Gastrocnemius medialis (tissue), 4 donors: ENCODE results near the gene SPOUT1.

Experiments
- POLR2A ChIP-seq, 2 donors: fragments of 450-650 bp; IDR thresholded peaks; one replicate each; pipeline ENCODE4 v1.6.1; 2017; ENCODE audit warnings: antibody characterized with exemption in 2 of 2, mild to moderate bottlenecking in 2 of 2, moderate library complexity in 2 of 2
- TF ChIP-seq, protein P1 (sequence below), 5 experiments: fragments of 450-650 bp in 3 of 5; fragments of 200-600 bp in 2 of 5; sonication (generic) in 2 of 5; IDR thresholded peaks in 4 of 5; conservative IDR thresholded peaks in 1 of 5; 1 replicate in 4 of 5; 2 replicates in 1 of 5; pipeline ENCODE4 v1.5.1; 2016 to 2019; ENCODE audit warnings: antibody characterized with exemption in 5 of 5, mild to moderate bottlenecking in 3 of 5, moderate library complexity in 3 of 5

GRCh38 chr9:128877852-128878251 lies 48.3 kb upstream of the SPOUT1 start:
- no peak for TF ChIP-seq POLR2A (IDR thresholded peaks at IDR 0.05)
- TF ChIP-seq, protein P1, sequence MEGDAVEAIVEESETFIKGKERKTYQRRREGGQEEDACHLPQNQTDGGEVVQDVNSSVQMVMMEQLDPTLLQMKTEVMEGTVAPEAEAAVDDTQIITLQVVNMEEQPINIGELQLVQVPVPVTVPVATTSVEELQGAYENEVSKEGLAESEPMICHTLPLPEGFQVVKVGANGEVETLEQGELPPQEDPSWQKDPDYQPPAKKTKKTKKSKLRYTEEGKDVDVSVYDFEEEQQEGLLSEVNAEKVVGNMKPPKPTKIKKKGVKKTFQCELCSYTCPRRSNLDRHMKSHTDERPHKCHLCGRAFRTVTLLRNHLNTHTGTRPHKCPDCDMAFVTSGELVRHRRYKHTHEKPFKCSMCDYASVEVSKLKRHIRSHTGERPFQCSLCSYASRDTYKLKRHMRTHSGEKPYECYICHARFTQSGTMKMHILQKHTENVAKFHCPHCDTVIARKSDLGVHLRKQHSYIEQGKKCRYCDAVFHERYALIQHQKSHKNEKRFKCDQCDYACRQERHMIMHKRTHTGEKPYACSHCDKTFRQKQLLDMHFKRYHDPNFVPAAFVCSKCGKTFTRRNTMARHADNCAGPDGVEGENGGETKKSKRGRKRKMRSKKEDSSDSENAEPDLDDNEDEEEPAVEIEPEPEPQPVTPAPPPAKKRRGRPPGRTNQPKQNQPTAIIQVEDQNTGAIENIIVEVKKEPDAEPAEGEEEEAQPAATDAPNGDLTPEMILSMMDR (IDR thresholded peaks at IDR 0.05 in 4 of 5, conservative IDR thresholded peaks at IDR 0.05 in 1 of 5) = no peak
